Measurements from ENCODE around the gene CELF2. TPM values are rescaled to one million over a fixed set of nuclear protein-coding genes. Genes with fewer than 3 reads are reported as not detected.

Gene CELF2
- total and polyA plus RNA-seq, 2 of the 4 experiments (the other 2 are of a cell fraction): 3.5 to 6.6 TPM

DNA sequence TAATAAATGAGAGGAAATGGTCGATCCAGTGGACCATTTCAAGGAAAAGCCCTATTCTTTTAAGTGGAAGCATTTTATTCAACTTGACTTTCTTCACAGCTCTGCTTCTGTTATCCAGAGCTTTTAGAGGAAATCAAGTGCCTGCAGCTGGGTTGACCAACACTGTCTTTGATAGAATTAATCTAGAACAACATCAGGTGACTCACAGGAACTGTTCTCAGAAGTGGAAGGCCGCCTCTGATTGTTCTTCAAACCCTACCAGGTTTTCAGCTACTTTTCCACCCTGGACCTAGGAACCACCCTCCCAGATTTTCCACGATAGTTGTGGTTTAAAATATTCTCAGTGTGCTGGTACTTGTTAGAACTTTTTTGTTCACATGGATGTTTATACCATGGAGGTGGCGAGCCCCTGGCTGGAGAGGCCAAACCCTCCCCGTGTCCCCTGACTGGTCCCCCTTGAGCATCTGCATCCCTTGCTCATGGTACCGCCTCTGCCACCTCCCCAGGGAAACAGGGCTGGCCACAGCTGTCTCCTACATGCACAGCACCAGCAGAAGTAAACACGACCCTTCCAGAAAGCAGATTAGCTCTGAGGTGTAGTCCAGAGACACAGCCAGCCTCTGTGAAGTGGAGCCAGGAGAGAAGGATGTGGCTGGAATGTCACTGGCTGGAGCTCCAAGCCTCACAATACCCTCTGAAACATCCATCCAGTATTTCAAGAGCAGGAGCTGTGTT lies 300.4 kb downstream of the CELF2 start:
- no TSS peak for BruUV-seq (replicated peaks)

More for the DNA sequence above, 300.4 kb downstream of the CELF2 start:
- no peak overlapping the region for H3K4ac ChIP-seq (ENCODE audit: low read depth, low read length)
- H4K5ac ChIP-seq (ENCODE audit: low read depth, low read length): no peak overlapping the region
- no peaks in the 10 kb centered on the region for H3K4me1 ChIP-seq (ENCODE audit: control insufficient read depth, insufficient read depth, low read length)
- ChIA-PET POLR2A (ENCODE audit: unreplicated experiment) (no interaction called here), CTCF (no interaction called here)
- no peaks in the 10 kb centered on the region for H3K27me3 ChIP-seq (ENCODE audit: control insufficient read depth, insufficient read depth, low read length)
- H3K23ac ChIP-seq (ENCODE audit: low read depth, low read length): no peak overlapping the region
- no peak overlapping the region for H2BK5ac ChIP-seq (ENCODE audit: low read depth, low read length, poor library complexity, severe bottlenecking)
- H2AFZ ChIP-seq (replicated peaks; ENCODE audit: low read length, poor library complexity): no peak overlapping the region
- no peaks in the 10 kb centered on the region for H3K79me1 ChIP-seq (ENCODE audit: low read depth in 1 of 2, low read length in 2 of 2)
- H2AK5ac ChIP-seq (ENCODE audit: low read depth, low read length): no peak overlapping the region
- TF ChIP-seq MAFK (IDR thresholded peaks at IDR 0.05; ENCODE audit: low read depth, low read length) (no peak), RCOR1 (IDR thresholded peaks at IDR 0.05; ENCODE audit: insufficient replicate concordance, low read length) (no peak), RFX5 (IDR thresholded peaks at IDR 0.05; ENCODE audit: low read depth, low read length) (no peak), NFE2L2 (IDR thresholded peaks at IDR 0.05; ENCODE audit: low read depth, low read length) (no peak), MXI1 (IDR thresholded peaks at IDR 0.05; ENCODE audit: borderline replicate concordance, low read depth, low read length) (no peak)
- TF ChIP-seq, protein P1, sequence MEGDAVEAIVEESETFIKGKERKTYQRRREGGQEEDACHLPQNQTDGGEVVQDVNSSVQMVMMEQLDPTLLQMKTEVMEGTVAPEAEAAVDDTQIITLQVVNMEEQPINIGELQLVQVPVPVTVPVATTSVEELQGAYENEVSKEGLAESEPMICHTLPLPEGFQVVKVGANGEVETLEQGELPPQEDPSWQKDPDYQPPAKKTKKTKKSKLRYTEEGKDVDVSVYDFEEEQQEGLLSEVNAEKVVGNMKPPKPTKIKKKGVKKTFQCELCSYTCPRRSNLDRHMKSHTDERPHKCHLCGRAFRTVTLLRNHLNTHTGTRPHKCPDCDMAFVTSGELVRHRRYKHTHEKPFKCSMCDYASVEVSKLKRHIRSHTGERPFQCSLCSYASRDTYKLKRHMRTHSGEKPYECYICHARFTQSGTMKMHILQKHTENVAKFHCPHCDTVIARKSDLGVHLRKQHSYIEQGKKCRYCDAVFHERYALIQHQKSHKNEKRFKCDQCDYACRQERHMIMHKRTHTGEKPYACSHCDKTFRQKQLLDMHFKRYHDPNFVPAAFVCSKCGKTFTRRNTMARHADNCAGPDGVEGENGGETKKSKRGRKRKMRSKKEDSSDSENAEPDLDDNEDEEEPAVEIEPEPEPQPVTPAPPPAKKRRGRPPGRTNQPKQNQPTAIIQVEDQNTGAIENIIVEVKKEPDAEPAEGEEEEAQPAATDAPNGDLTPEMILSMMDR (conservative IDR thresholded peaks at IDR 0.05; ENCODE audit: low read depth, low read length): no peak
- no peak overlapping the region for H2BK120ac ChIP-seq (ENCODE audit: low read depth, low read length)
- no peak for ATAC-seq (ENCODE audit: low read depth)
- H3K9ac ChIP-seq (ENCODE audit: low read depth, low read length): no peak overlapping the region
- no peak overlapping the region for H3K14ac ChIP-seq (replicated peaks; ENCODE audit: low read depth, low read length)
- H2AK9ac ChIP-seq (replicated peaks; ENCODE audit: low read depth, low read length, poor library complexity): no peak overlapping the region
- H3K9me3 ChIP-seq (ENCODE audit: control insufficient read depth, insufficient read depth, low read length): peaks cover 4% of the 10 kb centered on the region; the same call in 1 of the 2 replicates
- no peak for DNase-seq
- H4K8ac ChIP-seq (ENCODE audit: low read depth in 2 of 2, low read length in 2 of 2): no peak overlapping the region
- no peak overlapping the region for H3K18ac ChIP-seq (ENCODE audit: low read depth, low read length)
- no peak overlapping the region for H2BK15ac ChIP-seq (ENCODE audit: low read depth, low read length)
- H2BK20ac ChIP-seq (ENCODE audit: low read depth, low read length): no peak overlapping the region
- no peak overlapping the region for H4K91ac ChIP-seq (ENCODE audit: insufficient read depth, low read depth, low read length)
- dilution Hi-C loops (cut with HindIII; ENCODE audit: low sequenced_read_pairs, unreplicated experiment): no loop called here
- no peaks in the 10 kb centered on the region for H4K20me1 ChIP-seq (ENCODE audit: insufficient read depth, low read length)
- H3K4me2 ChIP-seq (ENCODE audit: low read depth, low read length): no peak overlapping the region
- no CpG with 5 or more reads among the region's 7 CpGs for WGBS, 2 experiments (ENCODE audit: extremely low coverage in 2 of 2, insufficient read length in 1 of 2)
- H3K36me3 ChIP-seq (ENCODE audit: control insufficient read depth, insufficient read depth, low read length): no peaks in the 10 kb centered on the region
- no peak overlapping the region for H3K56ac ChIP-seq (ENCODE audit: extremely low read depth, insufficient read depth, low read length)
- intact Hi-C loops (cut with micrococcal nuclease): no loop called here
- no peaks in the 10 kb centered on the region for H3K9me1 ChIP-seq (ENCODE audit: insufficient read depth, low read length)
- H3K4me3 ChIP-seq (ENCODE audit: insufficient read depth, low read depth, low read length): no peak overlapping the region
- H3K27ac ChIP-seq (ENCODE audit: insufficient read depth, low read length): no peak overlapping the region
- in situ Hi-C loops (cut with MboI; ENCODE audit: low sequenced_read_pairs): no loop called here
